IMR-90 (cell line): Measurements from ENCODE around the gene YKT6. TPM values are rescaled to one million over a fixed set of nuclear protein-coding genes. Genes with fewer than 3 reads are reported as not detected.

Experiments used
- ATAC-seq: fragments of 200-7000 bp; cut with Tn5 transposase; 2 replicates; pipeline ENCODE4 v1.9.1; 2020; ENCODE audit warnings: low read depth, mild to moderate bottlenecking, moderate library complexity
- BruUV-seq: library from RNA; stranded (reverse); fragments of 400-500 nt; replicated peaks from 2 replicates; lab custom pipeline; 2021; lab: Mats Ljungman, UMichigan
- CTCF ChIA-PET: fragments of 300-600 bp; formaldehyde crosslinking; extraction: SDS; loops from one replicate; lab custom pipeline; 2021; ENCODE audit warnings: antibody characterized with exemption; lab: Yijun Ruan, JAX
- POLR2A ChIA-PET: fragments of 300-600 bp; sonication (Branson Sonifier 250); formaldehyde crosslinking; loops from one replicate; lab custom pipeline; 2022; ENCODE audit warnings: antibody characterized with exemption; ENCODE audit not compliant: unreplicated experiment; lab: Charles Lee
- DNase-seq: peaks from one replicate; pipeline ENCODE4 v3.0.0; 2013
- H2AFZ ChIP-seq: replicated peaks from 2 replicates; pipeline ENCODE3; 2013; ENCODE audit warnings: low read length, mild to moderate bottlenecking; ENCODE audit not compliant: poor library complexity
- H2AK5ac ChIP-seq: 2 replicates; pipeline ENCODE4 v1.6.1; 2013; ENCODE audit warnings: low read depth, low read length, inconsistent platforms
- H2AK9ac ChIP-seq: replicated peaks from 2 replicates; pipeline ENCODE3; 2013; ENCODE audit warnings: mild to moderate bottlenecking, low read depth, low read length, moderate library complexity; ENCODE audit not compliant: poor library complexity
- H2BK120ac ChIP-seq: 2 replicates; pipeline ENCODE4 v1.6.1; 2013; ENCODE audit warnings: low read depth, low read length, inconsistent platforms
- H2BK15ac ChIP-seq: 3 replicates; pipeline ENCODE4 v1.6.1; 2013; ENCODE audit warnings: low read depth, low read length, inconsistent platforms
- H2BK20ac ChIP-seq: 2 replicates; pipeline ENCODE4 v1.6.1; 2013; ENCODE audit warnings: low read depth, mild to moderate bottlenecking, inconsistent platforms, low read length, moderate library complexity
- H2BK5ac ChIP-seq: 2 replicates; pipeline ENCODE4 v1.6.1; 2013; ENCODE audit warnings: mild to moderate bottlenecking, low read depth, low read length, inconsistent platforms; ENCODE audit not compliant: poor library complexity, severe bottlenecking
- H3K14ac ChIP-seq: replicated peaks from 2 replicates; pipeline ENCODE4 v1.6.1; 2013; ENCODE audit warnings: low read depth, low read length, inconsistent platforms
- H3K18ac ChIP-seq: 2 replicates; pipeline ENCODE4 v1.6.1; 2013; ENCODE audit warnings: low read depth, low read length, control low read depth
- H3K23ac ChIP-seq: 2 replicates; pipeline ENCODE4 v1.6.1; 2013; ENCODE audit warnings: low read depth, low read length, inconsistent platforms
- H3K27ac ChIP-seq: 2 replicates; pipeline ENCODE4 v1.5.1; 2013; ENCODE audit warnings: mild to moderate bottlenecking, control low read depth, low read length; ENCODE audit not compliant: insufficient read depth
- H3K27me3 ChIP-seq: 2 replicates; pipeline ENCODE4 v1.6.1; 2013; ENCODE audit warnings: low read length; ENCODE audit not compliant: control insufficient read depth, insufficient read depth
- H3K36me3 ChIP-seq: 2 replicates; pipeline ENCODE4 v1.6.1; 2013; ENCODE audit warnings: low read length, mixed read lengths; ENCODE audit not compliant: control insufficient read depth, insufficient read depth
- H3K4ac ChIP-seq: 2 replicates; pipeline ENCODE4 v1.6.1; 2013; ENCODE audit warnings: low read depth, low read length, inconsistent platforms
- H3K4me1 ChIP-seq: 2 replicates; pipeline ENCODE4 v1.6.1; 2013; ENCODE audit warnings: low read length, mixed read lengths; ENCODE audit not compliant: control insufficient read depth, insufficient read depth
- H3K4me2 ChIP-seq: 2 replicates; pipeline ENCODE4 v1.6.1; 2013; ENCODE audit warnings: low read depth, mild to moderate bottlenecking, control low read depth, low read length, moderate library complexity
- H3K4me3 ChIP-seq: 2 replicates; pipeline ENCODE4 v1.5.1; 2013; ENCODE audit warnings: low read depth, mild to moderate bottlenecking, control low read depth, low read length, moderate library complexity; ENCODE audit not compliant: insufficient read depth
- H3K56ac ChIP-seq: 2 replicates; pipeline ENCODE4 v1.6.1; 2013; ENCODE audit warnings: low read length, inconsistent platforms; ENCODE audit not compliant: insufficient read depth; ENCODE audit errors: extremely low read depth
- H3K79me1 ChIP-seq, 2 experiments: 2 replicates each; pipeline ENCODE4 v1.6.1; 2013; ENCODE audit warnings: low read length in 2 of 2, inconsistent platforms in 1 of 2, low read depth in 1 of 2
- H3K9ac ChIP-seq: 2 replicates; pipeline ENCODE4 v1.6.1; 2013; ENCODE audit warnings: low read depth, low read length, control low read depth
- H3K9me1 ChIP-seq: 2 replicates; pipeline ENCODE4 v1.6.1; 2013; ENCODE audit warnings: low read length, inconsistent platforms; ENCODE audit not compliant: insufficient read depth
- H3K9me3 ChIP-seq: 2 replicates; pipeline ENCODE4 v1.6.1; 2013; ENCODE audit warnings: low read length; ENCODE audit not compliant: control insufficient read depth, insufficient read depth
- H4K20me1 ChIP-seq: 2 replicates; pipeline ENCODE4 v1.6.1; 2013; ENCODE audit warnings: low read length, inconsistent platforms; ENCODE audit not compliant: insufficient read depth
- H4K5ac ChIP-seq: 2 replicates; pipeline ENCODE4 v1.6.1; 2013; ENCODE audit warnings: mild to moderate bottlenecking, low read depth, low read length, control low read depth
- H4K8ac ChIP-seq, 2 experiments: 2 replicates each; pipeline ENCODE4 v1.6.1; 2013; ENCODE audit warnings: low read depth in 2 of 2, low read length in 2 of 2, control low read depth in 1 of 2, inconsistent platforms in 1 of 2
- H4K91ac ChIP-seq: 2 replicates; pipeline ENCODE4 v1.6.1; 2013; ENCODE audit warnings: low read depth, low read length, inconsistent platforms; ENCODE audit not compliant: insufficient read depth
- BHLHE40 ChIP-seq: fragments of 150-350 bp; IDR thresholded peaks from 2 replicates; pipeline ENCODE4 v1.6.1; 2016; ENCODE audit warnings: mild to moderate bottlenecking, low read depth, low read length
- CEBPB ChIP-seq: IDR thresholded peaks from 2 replicates; pipeline ENCODE4 v1.6.1; 2012; ENCODE audit warnings: low read depth, low read length, improper control_type of control experiment
- CHD1 ChIP-seq: IDR thresholded peaks from 2 replicates; pipeline ENCODE4 v1.6.1; 2012; ENCODE audit warnings: low read depth, low read length, improper control_type of control experiment
- CTCF ChIP-seq: conservative IDR thresholded peaks from 2 replicates; pipeline ENCODE4 v1.5.1; 2012; ENCODE audit warnings: mild to moderate bottlenecking, low read depth, low read length, improper control_type of control experiment
- ELK1 ChIP-seq: fragments of 150-350 bp; IDR thresholded peaks from 2 replicates; pipeline ENCODE4 v1.6.1; 2016; ENCODE audit warnings: low read depth, mild to moderate bottlenecking, low read length, moderate library complexity, borderline replicate concordance
- FOS ChIP-seq: fragments of 150-350 bp; IDR thresholded peaks from 2 replicates; pipeline ENCODE4 v1.6.1; 2016; ENCODE audit warnings: low read depth, low read length
- MAFK ChIP-seq: IDR thresholded peaks from 2 replicates; pipeline ENCODE4 v1.6.1; 2012; ENCODE audit warnings: low read depth, low read length, improper control_type of control experiment
- MAZ ChIP-seq: IDR thresholded peaks from 2 replicates; pipeline ENCODE4 v1.6.1; 2012; ENCODE audit warnings: low read depth, mild to moderate bottlenecking, low read length, improper control_type of control experiment, moderate library complexity, borderline replicate concordance
- MXI1 ChIP-seq: IDR thresholded peaks from 2 replicates; pipeline ENCODE4 v1.6.1; 2012; ENCODE audit warnings: low read depth, mild to moderate bottlenecking, low read length, moderate library complexity, borderline replicate concordance
- NFE2L2 ChIP-seq: fragments of 150-350 bp; IDR thresholded peaks from 2 replicates; pipeline ENCODE4 v1.6.1; 2016; ENCODE audit warnings: low read depth, mild to moderate bottlenecking, low read length
- POLR2A ChIP-seq: IDR thresholded peaks from 2 replicates; pipeline ENCODE4 v1.6.1; 2012; ENCODE audit warnings: mild to moderate bottlenecking, low read depth, low read length
- RAD21 ChIP-seq: IDR thresholded peaks from 2 replicates; pipeline ENCODE4 v1.6.1; 2012; ENCODE audit warnings: low read length, improper control_type of control experiment
- RCOR1 ChIP-seq: IDR thresholded peaks from 2 replicates; pipeline ENCODE4 v1.6.1; 2012; ENCODE audit warnings: mild to moderate bottlenecking, low read length, improper control_type of control experiment; ENCODE audit not compliant: insufficient replicate concordance
- RFX5 ChIP-seq: IDR thresholded peaks from 2 replicates; pipeline ENCODE4 v1.8.0; 2012; ENCODE audit warnings: low read depth, mild to moderate bottlenecking, low read length, moderate library complexity
- SMC3 ChIP-seq: fragments of 150-350 bp; IDR thresholded peaks from 2 replicates; pipeline ENCODE4 v1.6.1; 2016; ENCODE audit warnings: low read depth, mild to moderate bottlenecking, antibody characterized with exemption, low read length, moderate library complexity
- WGBS, 2 experiments: methylation state at CpG; one replicate each; pipeline versions ENCODE4 v1.1.5 to v1.1.7; 2013; ENCODE audit warnings: missing lambda C conversion rate in 2 of 2; ENCODE audit not compliant: insufficient read length in 1 of 2; ENCODE audit errors: extremely low coverage in 2 of 2; 5-methylcytosine and 5-hydroxymethylcytosine counted together
- dilution Hi-C: fragments of 300-500 bp; cut with HindIII; formaldehyde crosslinking; loops from one replicate; pipeline ENCODE4 v1.14.3; 2018; ENCODE audit warnings: low sequenced_read_pairs; ENCODE audit not compliant: unreplicated experiment
- in situ Hi-C: fragments of 300-500 bp; cut with MboI; formaldehyde crosslinking; loops from 3 replicates; pipeline ENCODE4 v1.14.3; 2019; ENCODE audit warnings: low sequenced_read_pairs, inconsistent platforms, mixed read lengths
- intact Hi-C: fragments of 100-400 bp; cut with micrococcal nuclease; formaldehyde crosslinking; loops from 2 replicates; pipeline ENCODE4 v1.10.0; 2022
- polyA plus RNA-seq, 3 experiments: library from polyadenylated mRNA; depleted of rRNA; stranded (reverse); fragments of >200 nt; gene quantifications; 2 replicates each; pipeline ENCODE4 v1.2.3, GENCODE V29; 2012; ENCODE audit warnings: low replicate concordance in 1 of 3
- total RNA-seq: library from RNA; depleted of rRNA; stranded (reverse); fragments of >200 nt; gene quantifications from 2 replicates; pipeline ENCODE4 v1.2.3, GENCODE V29; 2012
- TF ChIP-seq, protein P1 (sequence below): fragments of 150-350 bp; IDR thresholded peaks from 2 replicates; pipeline ENCODE4 v1.6.1; 2017; ENCODE audit warnings: mild to moderate bottlenecking, antibody characterized with exemption, low read length, low read depth

YKT6 gene
- total and polyA plus RNA-seq, 2 of the 4 experiments (the other 2 are of a cell fraction), result 115 to 120 TPM

DNA sequence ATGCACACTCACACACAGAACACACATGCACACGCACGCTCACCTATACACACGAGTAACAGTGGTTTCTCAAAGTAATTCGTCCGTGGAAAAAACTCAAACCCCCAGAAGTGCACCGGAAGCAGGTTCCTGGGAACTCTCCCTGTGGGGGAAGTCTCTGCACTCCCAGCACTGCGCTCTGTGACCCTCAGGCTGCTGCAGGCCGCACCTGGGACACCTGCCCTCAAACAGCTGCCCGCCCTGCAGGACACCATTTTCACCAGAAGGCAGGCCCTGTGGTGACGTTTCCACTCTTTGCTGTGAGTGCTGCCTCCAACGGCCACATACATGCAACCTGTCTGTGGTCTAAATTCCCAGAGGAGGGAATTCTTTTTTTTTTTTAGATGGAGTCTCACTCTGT lies 21.3 kb downstream of the YKT6 start:
- in situ Hi-C loops (no loop called here), intact Hi-C loops (no loop called here), dilution Hi-C loops (no loop called here)
- Histone ChIP-seq H3K27ac (no peak overlapping the region), H3K9ac (no peak overlapping the region), H2AK9ac (no peak overlapping the region), H2BK5ac (no peak overlapping the region), H2BK20ac (no peak overlapping the region), H3K56ac (no peak overlapping the region), H3K14ac (no peak overlapping the region), H3K23ac (no peak overlapping the region), H4K91ac (no peak overlapping the region), H2BK120ac (no peak overlapping the region), H2BK15ac (no peak overlapping the region), H3K4me1 (no peaks in the 10 kb centered on the region), H3K4me2 (no peak overlapping the region), H3K4me3 (no peak overlapping the region), H3K27me3 (peaks cover 39% of the 10 kb centered on the region), H2AK5ac (no peak overlapping the region), H4K20me1 (no peaks in the 10 kb centered on the region; the same call in 1 of the 2 replicates), H3K9me3 (peaks cover 3% of the 10 kb centered on the region), H3K4ac (no peak overlapping the region), H4K5ac (no peak overlapping the region), H3K36me3 (no peaks in the 10 kb centered on the region), H4K8ac (no peak overlapping the region), H3K18ac (no peak overlapping the region), H3K79me1 (no peaks in the 10 kb centered on the region), H2AFZ (no peak overlapping the region), H3K9me1 (no peaks in the 10 kb centered on the region)
- 43% methylated on average over 4 of the region's 11 CpGs; no CpG with 5 or more reads in 1 of the 2 experiments for WGBS, 2 experiments
- ATAC-seq (no peak), DNase-seq (no peak)
- no TSS peak for BruUV-seq
- POLR2A ChIA-PET, result no interaction called here
- TF ChIP-seq CTCF (no peak), SMC3 (no peak), MAFK (no peak), NFE2L2 (no peak), RAD21 (no peak), MXI1 (no peak), RCOR1 (no peak), BHLHE40 (no peak), CEBPB (no peak), MAZ (no peak), RFX5 (no peak), ELK1 (no peak), POLR2A (no peak), FOS (no peak), CHD1 (no peak)
- TF ChIP-seq, protein P1, sequence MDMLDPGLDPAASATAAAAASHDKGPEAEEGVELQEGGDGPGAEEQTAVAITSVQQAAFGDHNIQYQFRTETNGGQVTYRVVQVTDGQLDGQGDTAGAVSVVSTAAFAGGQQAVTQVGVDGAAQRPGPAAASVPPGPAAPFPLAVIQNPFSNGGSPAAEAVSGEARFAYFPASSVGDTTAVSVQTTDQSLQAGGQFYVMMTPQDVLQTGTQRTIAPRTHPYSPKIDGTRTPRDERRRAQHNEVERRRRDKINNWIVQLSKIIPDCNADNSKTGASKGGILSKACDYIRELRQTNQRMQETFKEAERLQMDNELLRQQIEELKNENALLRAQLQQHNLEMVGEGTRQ, result no peak
- CTCF ChIA-PET, result no interaction called here
